Osteocyte (in vitro differentiated cells): ENCODE results near the gene PARS2. TPM values are rescaled to one million over a fixed set of nuclear protein-coding genes. Genes with fewer than 3 reads are reported as not detected.

Experiments used
- DNase-seq: peaks from one replicate; pipeline ENCODE4 v3.0.0; 2021; ENCODE audit warnings: mixed read lengths; ENCODE audit not compliant: unreplicated experiment; ENCODE audit errors: extremely low spot score
- H3K27ac Mint-ChIP-seq: one replicate; pipeline ENCODE4 v1.8.0; 2021; ENCODE audit warnings: mild to moderate bottlenecking, mixed read lengths; ENCODE audit not compliant: unreplicated experiment
- H3K27me3 Mint-ChIP-seq: one replicate; pipeline ENCODE4 v1.8.0; 2021; ENCODE audit warnings: mixed read lengths; ENCODE audit not compliant: unreplicated experiment
- H3K36me3 Mint-ChIP-seq: one replicate; pipeline ENCODE4 v1.8.0; 2021; ENCODE audit warnings: mixed read lengths; ENCODE audit not compliant: unreplicated experiment
- H3K4me1 Mint-ChIP-seq: one replicate; pipeline ENCODE4 v1.8.0; 2021; ENCODE audit warnings: mixed read lengths; ENCODE audit not compliant: unreplicated experiment
- H3K4me3 Mint-ChIP-seq: one replicate; pipeline ENCODE4 v1.8.0; 2021; ENCODE audit warnings: mild to moderate bottlenecking, moderate library complexity, mixed read lengths; ENCODE audit not compliant: unreplicated experiment
- H3K9me3 Mint-ChIP-seq: one replicate; pipeline ENCODE4 v1.8.0; 2021; ENCODE audit warnings: mixed read lengths; ENCODE audit not compliant: unreplicated experiment
- total RNA-seq: library from RNA; stranded (reverse); gene quantifications from 2 replicates; pipeline ENCODE4 v1.2.1, GENCODE V29; 2021
- TF ChIP-seq, protein P1 (sequence below): fragments of 200-600 bp; sonication (generic); IDR thresholded peaks from 2 replicates; pipeline ENCODE4 v1.5.0; 2021; ENCODE audit warnings: antibody characterized with exemption, mild to moderate bottlenecking, moderate library complexity

Gene PARS2
- total RNA-seq, 1 donor from 2014 or later, result 4.4 TPM

DNA sequence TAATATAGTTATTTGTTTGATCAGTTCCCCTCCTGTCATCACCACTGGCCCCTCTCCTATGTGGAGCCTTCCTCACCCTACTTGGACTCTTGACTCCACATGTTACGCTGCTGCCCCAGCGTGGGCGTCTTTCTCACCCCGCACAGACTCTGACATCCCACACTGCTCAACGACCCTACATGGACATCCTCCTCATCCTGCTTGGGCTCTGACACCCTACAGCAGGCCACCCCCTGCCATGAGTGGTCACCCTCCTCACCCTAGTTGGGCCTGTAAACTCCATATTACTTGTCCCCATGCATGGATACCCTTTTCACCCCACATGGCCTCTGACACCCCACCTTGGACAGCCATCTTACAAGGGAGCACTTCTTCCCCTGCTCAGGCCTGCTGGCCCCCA lies 27.6 kb downstream of the PARS2 start:
- Mint-ChIP-seq H3K9me3 (no peaks in the 10 kb centered on the region), H3K36me3 (peaks cover 46% of the 10 kb centered on the region), H3K4me1 (peaks cover 3% of the 10 kb centered on the region), H3K27ac (no peak overlapping the region), H3K4me3 (no peak overlapping the region), H3K27me3 (no peaks in the 10 kb centered on the region)
- TF ChIP-seq, protein P1, sequence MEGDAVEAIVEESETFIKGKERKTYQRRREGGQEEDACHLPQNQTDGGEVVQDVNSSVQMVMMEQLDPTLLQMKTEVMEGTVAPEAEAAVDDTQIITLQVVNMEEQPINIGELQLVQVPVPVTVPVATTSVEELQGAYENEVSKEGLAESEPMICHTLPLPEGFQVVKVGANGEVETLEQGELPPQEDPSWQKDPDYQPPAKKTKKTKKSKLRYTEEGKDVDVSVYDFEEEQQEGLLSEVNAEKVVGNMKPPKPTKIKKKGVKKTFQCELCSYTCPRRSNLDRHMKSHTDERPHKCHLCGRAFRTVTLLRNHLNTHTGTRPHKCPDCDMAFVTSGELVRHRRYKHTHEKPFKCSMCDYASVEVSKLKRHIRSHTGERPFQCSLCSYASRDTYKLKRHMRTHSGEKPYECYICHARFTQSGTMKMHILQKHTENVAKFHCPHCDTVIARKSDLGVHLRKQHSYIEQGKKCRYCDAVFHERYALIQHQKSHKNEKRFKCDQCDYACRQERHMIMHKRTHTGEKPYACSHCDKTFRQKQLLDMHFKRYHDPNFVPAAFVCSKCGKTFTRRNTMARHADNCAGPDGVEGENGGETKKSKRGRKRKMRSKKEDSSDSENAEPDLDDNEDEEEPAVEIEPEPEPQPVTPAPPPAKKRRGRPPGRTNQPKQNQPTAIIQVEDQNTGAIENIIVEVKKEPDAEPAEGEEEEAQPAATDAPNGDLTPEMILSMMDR, result no peak
- DNase-seq, result peak; percentile 66

DNA sequence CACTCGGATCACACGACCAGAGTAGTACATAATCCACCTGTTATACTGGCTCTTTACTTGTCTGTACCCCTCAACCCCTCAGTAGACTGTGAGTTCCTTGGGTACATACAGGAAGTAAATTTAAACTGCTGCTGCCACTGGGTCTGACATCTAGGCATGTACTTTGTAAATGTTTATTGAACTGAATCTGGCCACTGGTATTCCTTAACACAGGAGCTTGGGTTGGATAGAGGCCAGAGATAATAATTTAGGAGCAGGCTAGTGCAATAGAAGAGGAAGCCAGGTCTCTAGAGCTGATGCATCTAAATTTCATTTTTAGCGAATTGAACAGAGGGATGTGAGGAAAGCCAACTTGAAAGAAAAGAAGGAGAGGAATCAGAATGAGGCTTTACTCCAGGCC lies 36.3 kb downstream of the PARS2 start:
- peaks cover 61% of the 10 kb centered on the region for H3K36me3 Mint-ChIP-seq
- H3K27ac Mint-ChIP-seq, result no peak overlapping the region
- H3K27me3 Mint-ChIP-seq, result no peaks in the 10 kb centered on the region
- peaks cover 15% of the 10 kb centered on the region for H3K9me3 Mint-ChIP-seq
- TF ChIP-seq, protein P1, result no peak
- no peaks in the 10 kb centered on the region for H3K4me1 Mint-ChIP-seq
- H3K4me3 Mint-ChIP-seq, result no peak overlapping the region
- DNase-seq, result peak; percentile 13

- Mint-ChIP-seq H3K9me3 (peaks cover 15% of the 10 kb centered on the region), H3K4me1 (no peaks in the 10 kb centered on the region), H3K36me3 (peaks cover 65% of the 10 kb centered on the region), H3K27me3 (no peaks in the 10 kb centered on the region), H3K27ac (no peak overlapping the region), H3K4me3 (no peak overlapping the region)
- DNase-seq, result peak; percentile 42
- TF ChIP-seq, protein P1, result no peak
These were observed 39.6 kb downstream of the PARS2 start for GRCh38 chr1:54724771-54725170.

DNA sequence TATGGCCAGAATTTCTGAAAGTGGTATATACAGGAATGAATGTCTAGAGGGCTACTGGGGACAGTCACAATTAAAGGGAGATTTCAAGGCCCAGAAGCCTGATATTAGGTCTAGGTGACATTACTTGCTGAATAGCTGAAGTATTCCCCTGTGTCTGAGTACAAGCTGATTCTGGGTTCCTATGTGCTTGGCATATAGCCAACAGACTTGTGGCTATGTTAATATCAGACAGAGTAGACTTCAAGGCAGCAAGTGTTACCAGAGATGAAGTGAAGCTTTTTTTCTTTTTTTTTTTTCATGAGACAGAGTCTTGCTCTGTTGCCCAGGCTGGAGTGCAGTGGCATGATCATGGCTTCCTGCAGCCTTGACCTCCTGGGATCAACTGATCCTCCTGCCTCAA lies 40.3 kb downstream of the PARS2 start:
- Mint-ChIP-seq H3K36me3 (peaks cover 67% of the 10 kb centered on the region), H3K4me1 (no peaks in the 10 kb centered on the region), H3K27ac (no peak overlapping the region), H3K27me3 (no peaks in the 10 kb centered on the region), H3K4me3 (no peak overlapping the region), H3K9me3 (peaks cover 15% of the 10 kb centered on the region)
- TF ChIP-seq, protein P1, result no peak
- DNase-seq, result no peak

- peaks cover 63% of the 10 kb centered on the region for H3K36me3 Mint-ChIP-seq
- no peaks in the 10 kb centered on the region for H3K27me3 Mint-ChIP-seq
- H3K27ac Mint-ChIP-seq, result no peak overlapping the region
- H3K4me1 Mint-ChIP-seq, result peaks cover 6% of the 10 kb centered on the region
- no peak overlapping the region for H3K4me3 Mint-ChIP-seq
- DNase-seq, result no peak
- TF ChIP-seq, protein P1, result no peak
- H3K9me3 Mint-ChIP-seq, result peaks cover 15% of the 10 kb centered on the region
These were observed 42.6 kb downstream of the PARS2 start for GRCh38 chr1:54721719-54722118.
